GM12892 (cell line): ENCODE measurements around the gene SYN1. TPM values are rescaled to one million over a fixed set of nuclear protein-coding genes. Genes with fewer than 3 reads are reported as not detected.
"Not testable (repeated sequence)": the region's sequence is repeated elsewhere in the genome, so short reads cannot be mapped to it uniquely, and the experiment has no call there.

Experiments
- DNase-seq: peaks from one replicate; pipeline ENCODE4 v3.0.0; 2011; ENCODE audit not compliant: insufficient read length
- FAIRE-seq: peaks from 2 replicates; lab custom pipeline; 2011; peaks lifted over from hg19 to GRCh38; lab: Jason Lieb, UNC
- POLR2A ChIP-seq: IDR thresholded peaks from 2 replicates; pipeline ENCODE4 v1.6.1; 2011; ENCODE audit warnings: low read depth, low read length, control low read depth
- POLR2AphosphoS5 ChIP-seq: IDR thresholded peaks from 2 replicates; pipeline ENCODE4 v1.6.1; 2011; ENCODE audit warnings: low read depth, low read length, control low read depth
- TAF1 ChIP-seq: IDR thresholded peaks from 2 replicates; pipeline ENCODE4 v1.6.1; 2011; ENCODE audit warnings: low read depth, mild to moderate bottlenecking, control low read depth, low read length, borderline replicate concordance
- polyA plus RNA-seq: library from polyadenylated mRNA; unstranded; fragments of >200 nt; gene quantifications from one replicate; pipeline ENCODE4 v1.2.1, GENCODE V29; 2012; ENCODE audit warnings: missing spikeins, inconsistent platforms; ENCODE audit not compliant: missing spikeins

SYN1 gene
- 1.4 TPM for polyA plus RNA-seq

GRCh38 chrX:47619486-47620302, at the start of gene SYN1:
Gene SYN1 (minus strand): TSS chrX:47619857. CDS start chrX:47619728, 129 bp downstream.
- DNase-seq, result peak; percentile 80
- FAIRE-seq, result peak; percentile 93

GRCh38 chrX:47665797-47666196, 46.1 kb upstream of the SYN1 start:
- not testable (repeated sequence) for DNase-seq, FAIRE-seq

More at GRCh38 chrX:47619486-47620302, at the start of gene SYN1:
- TF ChIP-seq TAF1, result no peak
- TF ChIP-seq POLR2AphosphoS5, result no peak
- no peak for TF ChIP-seq POLR2A

GRCh38 chrX:47664737-47665136, 45.1 kb upstream of the SYN1 start:
- DNase-seq, result no peak
- no peak for TF ChIP-seq TAF1
- no peak for TF ChIP-seq POLR2A
- TF ChIP-seq POLR2AphosphoS5, result no peak
- no peak for FAIRE-seq

- TF ChIP-seq TAF1, result no peak
- no peak for TF ChIP-seq POLR2A
- no peak for TF ChIP-seq POLR2AphosphoS5
- DNase-seq (no peak), FAIRE-seq (peak; percentile 24)
These were observed 42.5 kb upstream of the SYN1 start for GRCh38 chrX:47662144-47662657.

GRCh38 chrX:47661539-47661938, 41.9 kb upstream of the SYN1 start:
- FAIRE-seq (no peak), DNase-seq (no peak)
- TF ChIP-seq TAF1 (no peak), POLR2AphosphoS5 (no peak), POLR2A (no peak)

- FAIRE-seq, result no peak
- no peak for DNase-seq
- no peak for TF ChIP-seq TAF1
- no peak for TF ChIP-seq POLR2AphosphoS5
- no peak for TF ChIP-seq POLR2A
These were observed 39.7 kb upstream of the SYN1 start for GRCh38 chrX:47659421-47659726.

- DNase-seq (peak; percentile 65), FAIRE-seq (peak; percentile 95)
- peak; percentile 78; the same call in 1 of the 2 replicates for TF ChIP-seq POLR2A
- peak; percentile 75; the same call in 1 of the 2 replicates for TF ChIP-seq POLR2AphosphoS5
- TF ChIP-seq TAF1, result no peak; the same call in 1 of the 2 replicates
These were observed 39.2 kb upstream of the SYN1 start, which contains the start of gene UXT for GRCh38 chrX:47658684-47659420. Gene UXT (minus strand): TSS chrX:47659180. CDS start chrX:47658927, 253 bp downstream.

- FAIRE-seq (no peak), DNase-seq (no peak)
- no peak for TF ChIP-seq POLR2A
These were observed 38.6 kb upstream of the SYN1 start for GRCh38 chrX:47658301-47658683.

- TF ChIP-seq POLR2AphosphoS5, result no peak
- no peak; the same call in 1 of the 2 replicates for TF ChIP-seq POLR2A
- TF ChIP-seq TAF1, result no peak
- no peak for FAIRE-seq
- DNase-seq, result no peak
These were observed 31.6 kb upstream of the SYN1 start for GRCh38 chrX:47651043-47651905.

GRCh38 chrX:47650164-47651042, 30.7 kb upstream of the SYN1 start, which contains the start of gene ELK1:
Gene ELK1 (minus strand): TSS chrX:47650563. CDS start chrX:47641441, 9,122 bp downstream.
- peak; percentile 95 for FAIRE-seq
- DNase-seq, result peak; percentile 81
- TF ChIP-seq POLR2AphosphoS5 (no peak; the same call in 1 of the 2 replicates), TAF1 (no peak), POLR2A (peak; percentile 67; the same call in 1 of the 2 replicates)
